ENCODE results near the gene CORO6. TPM values are rescaled to one million over a fixed set of nuclear protein-coding genes. Genes with fewer than 3 reads are reported as not detected.

CORO6 gene
- total RNA-seq, 1 experiment from 2014 or later, result 2.3 TPM

DNA sequence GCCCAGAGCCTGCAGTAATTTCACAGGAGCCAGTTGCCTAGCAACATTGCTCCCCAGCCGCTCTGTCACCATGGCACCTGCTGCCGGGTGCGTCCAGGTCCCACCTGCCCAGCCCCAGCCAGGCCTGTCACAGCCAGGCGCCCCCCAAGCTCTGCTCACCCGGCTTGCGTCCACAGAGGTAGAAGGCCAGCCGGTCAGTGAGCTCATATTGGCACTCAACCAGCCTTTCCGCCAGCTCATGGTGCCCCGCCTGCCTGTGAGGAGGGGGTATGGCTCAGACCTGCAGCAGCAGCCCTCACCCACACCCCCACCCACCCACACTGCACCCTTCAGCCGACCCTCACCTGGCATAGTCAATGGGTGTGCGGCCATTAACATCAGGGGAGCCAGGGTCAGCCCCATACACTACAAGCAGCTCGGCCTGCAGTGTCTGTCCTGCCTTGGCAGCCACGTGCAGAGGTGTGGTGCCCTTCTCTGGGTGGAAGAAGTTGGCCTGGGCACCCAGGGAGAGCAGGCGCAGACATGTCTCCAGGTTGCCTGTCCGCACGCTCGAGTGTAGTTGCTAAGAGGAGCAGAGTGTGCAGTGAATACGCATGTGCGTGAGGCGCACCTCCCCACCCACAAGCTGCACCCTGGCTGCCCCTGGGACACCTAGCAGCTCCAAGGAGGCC is 41.0 kb downstream of the CORO6 start:
- WGBS (ENCODE audit: extremely low coverage, insufficient read length, low lambda C conversion rate), result no CpG with 5 or more reads among the region's 20 CpGs
- no peaks in the 10 kb centered on the region for H3K23me2 ChIP-seq (ENCODE audit: insufficient read length, low read depth, low read length, poor library complexity, severe bottlenecking)
- H3K18ac ChIP-seq (ENCODE audit: insufficient read length, low read depth, low read length), result no peak overlapping the region
- TF ChIP-seq CTCF (conservative IDR thresholded peaks at IDR 0.05), result no peak
- H3K27ac Mint-ChIP-seq, result no peak overlapping the region
- no peaks in the 10 kb centered on the region for H3K9me3 Mint-ChIP-seq
- no peak overlapping the region for H4K5ac ChIP-seq (ENCODE audit: insufficient read length, low read depth, low read length)
- no peak overlapping the region for H2BK20ac ChIP-seq (ENCODE audit: low read depth, low read length, poor library complexity, severe bottlenecking)
- no peak overlapping the region for H2BK120ac ChIP-seq (ENCODE audit: low read depth, low read length, poor library complexity, severe bottlenecking)
- H2AK5ac ChIP-seq (ENCODE audit: insufficient read length, low read length), result no peak overlapping the region
- H2BK12ac ChIP-seq (ENCODE audit: insufficient read length, low read depth, low read length), result no peak overlapping the region
- H3K4me1 Mint-ChIP-seq, result peaks cover 16 to 29% of the 10 kb centered on the region in 2 experiments
- no peak overlapping the region for H2AFZ ChIP-seq (ENCODE audit: low read length)
- H3K27me3 ChIP-seq (ENCODE audit: insufficient read depth, low read length), result no peaks in the 10 kb centered on the region
- DNase-seq, result no peak
- H3K4me3 Mint-ChIP-seq, result no peak overlapping the region
- H3K79me1 ChIP-seq (ENCODE audit: insufficient read depth, low read depth, low read length, poor library complexity, severe bottlenecking), result peaks cover 4% of the 10 kb centered on the region
- H3K27me3 Mint-ChIP-seq (ENCODE audit: low read depth), result no peaks in the 10 kb centered on the region
- no peak overlapping the region for H3K27ac ChIP-seq (ENCODE audit: insufficient read length, low read depth, low read length)
- H3K9ac ChIP-seq (ENCODE audit: extremely low read depth, insufficient read length, low read length), result no peak overlapping the region
- H3K14ac ChIP-seq (ENCODE audit: insufficient read depth, low read length), result no peak overlapping the region; the same call in 1 of the 2 replicates
- no peak overlapping the region for H3K23ac ChIP-seq (ENCODE audit: insufficient read length, low read depth, low read length)
- H3K4me1 ChIP-seq (ENCODE audit: insufficient read depth, low read length), result peaks cover 11% of the 10 kb centered on the region; the same call in 1 of the 2 replicates
- no peak overlapping the region for H3K4ac ChIP-seq (ENCODE audit: low read depth, low read length)
- no peak overlapping the region for H3K4me2 ChIP-seq (ENCODE audit: insufficient read depth, insufficient read length, low read length)
- H4K20me1 ChIP-seq (ENCODE audit: control insufficient read depth, insufficient read depth, insufficient read length), result no peaks in the 10 kb centered on the region
- no peak overlapping the region for H2BK15ac ChIP-seq (ENCODE audit: low read depth, low read length)
- peaks cover 5% of the 10 kb centered on the region; the same call in 1 of the 2 replicates for H3K79me2 ChIP-seq (ENCODE audit: insufficient read depth, low read length)
- no peak overlapping the region for H3T11ph ChIP-seq (ENCODE audit: low read length)
- H3K56ac ChIP-seq (ENCODE audit: insufficient read length, low read depth, low read length), result no peak overlapping the region
- H4K91ac ChIP-seq (ENCODE audit: insufficient read length, low read depth, low read length), result no peak overlapping the region
- H2BK5ac ChIP-seq (ENCODE audit: insufficient read length, low read length), result no peak overlapping the region
- H4K8ac ChIP-seq (replicated peaks; ENCODE audit: insufficient read length, low read depth, low read length), result no peak overlapping the region
- H3K36me3 Mint-ChIP-seq (ENCODE audit: insufficient read depth in 1 of 3, low read depth in 3 of 3), result peaks cover 20 to 57% (median 47%) of the 10 kb centered on the region in 3 experiments
- H3K9me3 ChIP-seq (ENCODE audit: control insufficient read depth, low read depth, low read length), result no peaks in the 10 kb centered on the region
